Left lung (tissue), 10 donors: ENCODE measurements around the gene OPRL1. TPM values are rescaled to one million over a fixed set of nuclear protein-coding genes. Genes with fewer than 3 reads are reported as not detected.
A peak's percentile ranks its signal among the peaks of the same experiment; 100 is the strongest.

Experiments used
- ATAC-seq: fragments of 200-7000 bp; cut with Tn5 transposase; one replicate; pipeline ENCODE4 v1.9.1; 2020; ENCODE audit warnings: moderate library complexity
- DNase-seq, 4 donors: peaks; one replicate each; pipeline ENCODE4 v3.0.0-alpha.2; 2013 to 2020
- H3K27ac ChIP-seq, 2 donors: fragments of 200-600 bp; sonication (generic) in 1 of 2; one replicate each; pipeline versions ENCODE4 v1.5.0 to v1.8.0; 2020 to 2021
- H3K27me3 ChIP-seq, 2 donors: fragments of 200-600 bp; sonication (generic) in 1 of 2; one replicate each; pipeline versions ENCODE4 v1.5.0 to v1.8.0; 2020 to 2021
- H3K36me3 ChIP-seq, 2 donors: fragments of 200-600 bp; sonication (generic) in 1 of 2; one replicate each; pipeline versions ENCODE4 v1.5.0 to v1.8.0; 2020 to 2021
- H3K4me1 ChIP-seq, 2 donors: fragments of 200-600 bp; one replicate each; pipeline ENCODE4 v1.8.0; 2021
- H3K4me3 ChIP-seq, 2 donors: fragments of 200-600 bp; sonication (generic) in 1 of 2; one replicate each; pipeline versions ENCODE4 v1.5.0 to v1.8.0; 2020 to 2021; ENCODE audit warnings: mild to moderate bottlenecking in 1 of 2
- H3K9me3 ChIP-seq, 2 donors: fragments of 200-600 bp; sonication (generic) in 1 of 2; one replicate each; pipeline versions ENCODE4 v1.5.0 to v1.8.0; 2020 to 2021
- CTCF ChIP-seq, 2 donors: fragments of 200-600 bp; sonication (generic) in 1 of 2; IDR thresholded peaks; one replicate each; pipeline versions ENCODE4 v1.5.0 to v1.8.0; 2021; ENCODE audit warnings: antibody characterized with exemption in 2 of 2
- intact Hi-C, 2 donors: fragments of 100-400 bp; cut with DNase I; formaldehyde crosslinking; loops; one replicate each; pipeline versions ENCODE4 v1.11.2 to v1.14.2; 2022
- polyA plus RNA-seq, 6 donors: library from polyadenylated mRNA; unstranded; fragments of 120-200 nt; gene quantifications; one replicate each; pipeline ENCODE4 v1.2.1, GENCODE V29; 2013; ENCODE audit not compliant: insufficient read length in 6 of 6
- total RNA-seq, 2 donors: library from RNA; stranded (reverse); fragmentation: NEBNext Ultra II Directional; extraction: Animal tissue kit (Norgen Biotek cat#: 25700); gene quantifications; one replicate each; pipeline ENCODE4 v1.2.1, GENCODE V29; 2021
- donor health status: DM: no; HTN: yes; CAD: no.
- donor health status: DM: no; HTN: no; CAD: no.

OPRL1 gene
- total and polyA plus RNA-seq, 8 donors, result 1.8 to 2.5 (median 2.2) TPM

- Histone ChIP-seq H3K36me3 (no peaks in the 10 kb centered on the region), H3K27ac (no peak overlapping the region), H3K4me1 (peaks cover 6 to 14% of the 10 kb centered on the region in 2 donors), H3K27me3 (peaks cover 26 to 72% of the 10 kb centered on the region in 2 donors), H3K4me3 (no peak overlapping the region), H3K9me3 (no peaks in the 10 kb centered on the region)
- intact Hi-C loops, result no loop called here
- no peak for TF ChIP-seq CTCF (IDR thresholded peaks at IDR 0.05)
- DNase-seq (peak in 2 of 4 donors; percentile 2 to 63), ATAC-seq (no peak)
These were observed 25.0 kb downstream of the OPRL1 start for GRCh38 chr20:64104667-64105451.

- H3K36me3 ChIP-seq, result no peaks in the 10 kb centered on the region
- H3K27ac ChIP-seq, result no peak overlapping the region
- ATAC-seq (no peak), DNase-seq (peak in 1 of 4 donors; percentile 55)
- intact Hi-C loops, result no loop called here
- peaks cover 23 to 63% of the 10 kb centered on the region in 2 donors for H3K27me3 ChIP-seq
- TF ChIP-seq CTCF (IDR thresholded peaks at IDR 0.05), result no peak
- no peaks in the 10 kb centered on the region for H3K9me3 ChIP-seq
- H3K4me3 ChIP-seq, result no peak overlapping the region
- peaks cover 6 to 14% of the 10 kb centered on the region in 2 donors for H3K4me1 ChIP-seq
These were observed 26.1 kb downstream of the OPRL1 start for GRCh38 chr20:64105846-64106434.

- H3K9me3 ChIP-seq, result no peaks in the 10 kb centered on the region
- peaks cover 18 to 57% of the 10 kb centered on the region in 2 donors for H3K27me3 ChIP-seq
- H3K27ac ChIP-seq, result no peak overlapping the region
- DNase-seq, result peak in 1 of 4 donors; percentile 72
- no peak for TF ChIP-seq CTCF (IDR thresholded peaks at IDR 0.05)
- intact Hi-C loops, result no loop called here
- H3K4me3 ChIP-seq, result no peak overlapping the region
- ATAC-seq, result no peak
- H3K4me1 ChIP-seq, result peaks cover 6 to 14% of the 10 kb centered on the region in 2 donors
- no peaks in the 10 kb centered on the region for H3K36me3 ChIP-seq
These were observed 26.6 kb downstream of the OPRL1 start for GRCh38 chr20:64106435-64106961.

GRCh38 chr20:64106981-64107735 is 27.3 kb downstream of the OPRL1 start, which contains the start of gene NPBWR2:
NPBWR2 (minus strand) TSS chr20:64107565; CDS start chr20:64106831, 734 bp downstream.
- ATAC-seq, result no peak
- Histone ChIP-seq H3K27ac (no peak within 1 kb of the TSS), H3K36me3 (no peaks in the 10 kb centered on the region), H3K9me3 (no peaks in the 10 kb centered on the region), H3K4me1 (peaks cover 5 to 7% of the 10 kb centered on the region in 2 donors), H3K4me3 (no peak within 1 kb of the TSS), H3K27me3 (peaks cover 11 to 50% of the 10 kb centered on the region in 2 donors)
- TF ChIP-seq CTCF (IDR thresholded peaks at IDR 0.05), result no peak
- peak in 2 of 4 donors; percentile 22 to 70 for DNase-seq
- intact Hi-C loops, result no loop called here
